HG03095 (cell line): ENCODE data around the gene TCP1.
"Not testable (repeated sequence)": the region's sequence is repeated elsewhere in the genome, so short reads cannot be mapped to it uniquely, and the experiment has no call there.

ENCODE experiments used
- ATAC-seq: cut with Tn5 transposase; IDR thresholded peaks from one replicate; pipeline ENCODE4 v1.9.1; 2021; ENCODE audit warnings: moderate library complexity; ENCODE audit not compliant: unreplicated experiment

TCP1 gene

DNA sequence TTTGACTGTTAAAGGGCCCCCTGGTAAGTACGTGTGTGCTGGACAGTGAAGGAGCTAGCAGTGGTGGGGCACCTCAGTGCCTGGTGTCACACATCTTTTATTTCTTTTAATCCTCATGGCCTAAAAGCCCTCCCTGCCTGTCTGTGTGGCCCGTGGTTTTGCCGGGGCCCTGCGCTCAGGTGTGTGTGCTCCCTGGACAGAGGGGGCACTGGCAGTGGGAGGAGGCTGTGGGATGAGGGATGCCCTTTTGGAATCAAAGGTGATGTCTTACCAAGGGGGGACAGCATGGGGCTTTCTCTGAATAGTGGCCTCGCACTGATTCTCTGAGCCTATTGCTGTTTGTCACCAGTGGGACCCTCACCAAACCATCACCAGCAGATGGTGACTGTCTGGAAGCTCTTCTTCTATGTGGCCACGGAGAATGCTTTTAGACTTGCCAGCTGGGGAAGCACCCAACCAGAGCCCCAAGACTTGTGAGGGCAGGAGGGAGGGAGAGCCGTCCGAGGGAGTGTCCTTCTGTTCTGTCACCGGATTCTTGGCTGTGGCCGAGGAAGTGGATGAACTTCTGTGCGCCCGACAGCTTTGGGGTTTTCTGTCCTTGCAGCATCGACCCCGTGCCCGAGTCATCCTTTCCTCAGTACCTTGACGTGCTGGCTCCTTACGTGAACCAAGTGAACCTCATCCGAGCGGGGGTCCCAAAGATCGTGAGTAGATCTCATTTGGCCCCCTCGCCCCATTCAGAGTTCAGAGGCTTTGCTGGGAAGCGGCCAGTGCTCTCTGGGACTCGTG lies 28.7 kb upstream of the TCP1 start:
- ATAC-seq, result no peak

GRCh38 chr6:159816775-159817174 lies 27.4 kb upstream of the TCP1 start:
- ATAC-seq, result not testable (repeated sequence)

DNA sequence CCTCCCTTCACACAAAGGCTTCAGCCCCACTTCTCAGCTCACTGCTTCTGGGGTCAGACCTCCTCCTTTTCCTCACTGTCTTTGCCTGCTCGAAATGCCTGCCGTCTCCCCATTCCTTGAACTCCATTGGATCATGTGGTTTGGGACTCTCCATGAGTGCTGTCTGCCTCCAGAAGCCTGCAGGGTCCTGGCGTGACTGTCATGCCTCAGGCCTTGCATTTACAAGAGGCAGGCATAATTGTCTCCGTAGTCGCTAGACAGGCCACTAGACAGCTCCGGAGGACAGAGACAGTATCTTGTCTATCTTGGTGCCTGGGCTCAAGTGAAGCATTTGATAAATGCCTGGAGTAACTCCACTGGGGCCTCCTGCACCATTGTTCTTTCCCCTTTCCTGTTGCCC lies 26.0 kb upstream of the TCP1 start:
- ATAC-seq, result no peak

DNA sequence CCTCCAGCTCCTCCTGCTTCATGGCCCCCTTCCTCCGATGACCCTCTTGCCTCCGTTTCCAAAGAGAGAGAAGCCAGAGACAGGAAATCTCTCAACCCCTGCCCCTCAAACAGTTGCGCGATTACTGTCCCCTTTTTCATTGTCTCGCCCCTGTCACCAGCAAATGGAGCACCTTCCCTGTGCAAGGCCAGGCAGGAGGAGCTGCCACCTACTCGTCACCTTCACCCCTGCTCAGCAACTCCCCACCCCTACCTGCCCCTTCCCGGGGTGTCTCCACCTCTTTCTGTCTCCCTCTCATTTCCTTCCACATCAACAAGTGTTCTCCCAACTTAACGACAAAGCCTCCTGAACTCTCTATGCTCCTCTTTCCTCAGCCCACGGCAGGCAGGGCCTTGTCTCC lies 24.4 kb upstream of the TCP1 start:
- ATAC-seq, result no peak

- no peak for ATAC-seq
These were observed 19.7 kb upstream of the TCP1 start for GRCh38 chr6:159809149-159809548.

DNA sequence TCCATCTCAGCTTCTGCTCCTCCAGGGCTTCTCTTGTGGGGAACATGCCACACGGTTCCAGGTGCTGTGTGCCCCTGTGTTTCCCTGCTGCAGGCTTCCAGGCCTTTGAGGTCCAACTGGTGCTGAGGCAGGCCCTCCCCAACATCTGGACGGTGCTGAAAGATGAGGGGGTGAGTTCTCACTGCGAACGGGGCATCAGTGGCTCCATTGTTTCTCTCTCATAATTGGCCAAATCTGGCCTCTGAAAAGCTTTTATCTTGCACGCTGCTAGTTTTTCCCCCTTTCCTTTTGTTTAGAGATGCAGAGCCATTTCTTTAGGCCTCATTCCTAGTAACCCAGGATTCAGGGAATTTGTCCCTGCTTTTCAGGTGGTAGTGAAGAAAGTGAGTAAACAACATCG lies 19.2 kb upstream of the TCP1 start:
- ATAC-seq, result no peak

- ATAC-seq, result no peak
These were observed 17.9 kb upstream of the TCP1 start for GRCh38 chr6:159807150-159807858.

DNA sequence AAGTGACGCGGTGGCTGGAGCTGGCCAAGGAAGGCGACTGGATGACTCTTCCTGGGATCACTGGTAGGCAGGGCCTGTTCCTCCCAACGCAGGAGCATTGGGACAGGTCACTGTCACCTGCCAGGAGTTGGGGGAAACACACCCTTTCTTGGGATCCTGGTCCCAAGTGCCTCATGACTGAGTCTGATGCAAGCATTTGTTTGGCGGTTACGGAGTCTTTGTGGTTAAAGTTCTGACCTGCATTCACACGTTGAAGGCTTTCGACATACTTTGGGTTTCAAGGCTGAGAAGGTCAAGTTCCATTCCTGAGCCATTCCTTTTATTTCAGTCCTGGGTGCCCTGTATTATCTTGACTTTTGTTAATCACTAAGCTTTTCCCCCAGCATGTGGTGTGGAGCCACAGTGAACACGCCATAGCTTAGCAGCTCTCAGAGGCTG lies 16.6 kb upstream of the TCP1 start:
- ATAC-seq, result no peak

DNA sequence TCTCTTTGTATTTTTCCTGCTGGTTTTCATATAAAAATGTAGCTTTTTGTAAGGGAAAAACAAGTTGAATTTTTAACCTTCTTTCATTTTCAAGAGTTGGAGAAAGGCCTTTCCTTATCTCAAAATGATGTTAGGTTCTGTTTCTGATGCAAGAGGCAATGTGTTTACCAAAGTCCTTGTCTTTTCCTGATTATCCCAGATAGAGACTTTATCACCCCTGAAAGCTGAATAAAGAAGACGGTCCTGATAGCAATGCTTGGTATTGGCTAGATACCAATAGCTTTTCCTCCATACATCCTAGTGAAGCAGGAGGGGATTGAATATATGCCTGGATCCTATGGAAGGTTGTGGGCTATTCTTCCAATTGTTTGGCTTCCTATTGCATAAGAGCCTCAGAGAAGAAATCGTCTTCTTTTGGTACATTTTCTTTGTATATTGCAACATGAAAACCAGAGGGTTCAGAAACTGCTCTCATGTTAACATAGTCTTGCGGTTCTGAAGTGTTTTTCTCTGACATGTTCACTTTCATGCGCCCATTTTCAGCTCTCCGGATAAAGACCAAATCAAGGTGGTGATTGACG lies 16.1 kb upstream of the TCP1 start:
- no peak for ATAC-seq

DNA sequence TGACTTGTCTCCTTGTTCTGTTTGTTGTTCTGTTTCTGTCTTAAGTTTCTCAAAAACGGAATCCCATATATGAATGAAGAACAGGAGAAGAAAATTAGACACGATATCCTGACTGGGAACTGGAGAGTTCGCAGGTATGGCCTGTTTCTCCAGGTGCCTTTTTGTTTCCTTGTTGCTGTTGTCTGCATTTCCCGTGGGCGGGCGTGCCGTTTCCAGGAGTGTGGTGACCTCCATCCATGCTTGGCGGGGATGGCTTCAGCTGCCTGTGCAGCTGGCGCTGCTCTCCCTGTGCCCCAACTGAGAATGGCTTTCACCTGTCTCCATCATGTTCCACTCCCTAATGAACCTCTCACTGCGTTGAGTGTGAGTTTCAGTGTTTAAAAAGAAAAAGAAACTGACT lies 15.1 kb upstream of the TCP1 start:
- ATAC-seq, result no peak

DNA sequence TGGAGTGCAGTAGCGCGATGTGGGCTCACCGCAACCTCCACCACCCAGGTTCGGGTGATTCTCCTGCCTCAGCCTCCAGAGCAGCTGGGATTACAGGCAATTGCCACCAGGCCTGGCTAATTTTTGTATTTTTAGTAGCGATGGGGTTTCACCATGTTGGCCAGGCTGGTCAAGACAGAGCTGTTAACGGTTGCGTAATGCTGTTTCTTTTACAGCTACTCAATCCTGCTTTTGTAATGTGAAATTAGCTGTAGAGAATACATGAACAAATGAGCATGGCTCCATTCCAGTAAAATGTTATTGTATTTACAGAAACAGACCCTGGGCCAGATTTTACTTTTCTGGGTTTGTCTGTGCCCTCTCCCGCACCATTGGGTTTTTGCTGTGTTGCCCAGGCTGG lies 12.5 kb upstream of the TCP1 start:
- no peak for ATAC-seq

DNA sequence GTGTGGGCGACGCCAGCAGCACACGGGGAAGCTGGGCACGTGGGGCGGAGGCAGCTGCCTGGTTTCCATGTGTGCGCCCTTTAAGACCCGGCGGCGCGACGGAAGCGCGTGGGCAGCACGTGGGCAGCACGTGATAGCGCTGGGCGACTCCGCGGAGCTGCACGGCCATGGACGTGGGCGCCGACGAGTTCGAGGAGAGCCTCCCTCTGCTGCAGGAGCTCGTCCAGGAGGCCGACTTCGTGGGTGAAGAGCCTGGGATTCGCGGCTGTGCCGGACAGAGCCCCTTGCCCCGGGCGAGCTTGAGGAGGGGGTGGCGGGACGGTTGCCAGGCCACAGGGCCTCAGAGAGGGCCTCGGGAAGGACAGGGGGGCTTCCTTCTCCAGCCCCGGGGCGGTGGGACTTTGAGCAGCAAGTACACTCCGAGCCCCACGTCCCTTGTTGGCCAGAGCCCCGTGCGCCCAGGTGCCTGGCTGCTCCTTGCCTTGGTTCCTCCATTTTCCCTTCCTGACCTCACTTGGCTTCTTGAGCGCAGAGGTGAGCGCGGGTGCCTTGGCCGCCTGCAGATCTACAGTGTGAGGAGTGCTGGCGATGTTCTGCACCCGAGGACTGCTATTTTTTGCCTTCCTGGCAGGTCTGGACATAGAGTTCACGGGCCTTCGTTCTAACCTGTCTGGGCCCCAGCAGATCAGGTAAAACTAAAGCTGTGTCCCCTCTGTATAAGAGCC lies 10.9 kb upstream of the TCP1 start, which contains the start of gene PNLDC1:
Gene PNLDC1 (plus strand): TSS at position 136 of the 725 bp plus-strand sequence. CDS start 32 bp downstream, at position 168.
- no peak for ATAC-seq

- no peak for ATAC-seq
These were observed 8.2 kb upstream of the TCP1 start for GRCh38 chr6:159797554-159797953.

DNA sequence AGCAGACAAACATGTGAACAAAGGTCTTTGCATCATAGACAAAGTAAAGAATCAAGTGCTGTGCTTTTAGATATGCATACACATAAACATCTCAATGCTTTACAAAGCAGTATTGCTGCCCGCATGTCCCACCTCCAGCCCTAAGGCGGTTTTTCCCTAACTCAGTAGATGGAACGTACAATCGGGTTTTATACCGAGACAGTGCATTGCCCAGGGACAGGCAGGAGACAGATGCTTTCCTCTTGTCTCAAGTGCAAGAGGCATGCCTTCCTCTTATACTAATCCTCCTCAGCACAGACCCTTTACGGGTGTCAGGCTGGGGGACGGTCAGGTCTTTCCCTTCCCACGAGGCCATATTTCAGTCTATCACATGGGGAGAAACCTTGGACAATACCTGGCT lies 5.6 kb upstream of the TCP1 start:
- not testable (repeated sequence) for ATAC-seq

DNA sequence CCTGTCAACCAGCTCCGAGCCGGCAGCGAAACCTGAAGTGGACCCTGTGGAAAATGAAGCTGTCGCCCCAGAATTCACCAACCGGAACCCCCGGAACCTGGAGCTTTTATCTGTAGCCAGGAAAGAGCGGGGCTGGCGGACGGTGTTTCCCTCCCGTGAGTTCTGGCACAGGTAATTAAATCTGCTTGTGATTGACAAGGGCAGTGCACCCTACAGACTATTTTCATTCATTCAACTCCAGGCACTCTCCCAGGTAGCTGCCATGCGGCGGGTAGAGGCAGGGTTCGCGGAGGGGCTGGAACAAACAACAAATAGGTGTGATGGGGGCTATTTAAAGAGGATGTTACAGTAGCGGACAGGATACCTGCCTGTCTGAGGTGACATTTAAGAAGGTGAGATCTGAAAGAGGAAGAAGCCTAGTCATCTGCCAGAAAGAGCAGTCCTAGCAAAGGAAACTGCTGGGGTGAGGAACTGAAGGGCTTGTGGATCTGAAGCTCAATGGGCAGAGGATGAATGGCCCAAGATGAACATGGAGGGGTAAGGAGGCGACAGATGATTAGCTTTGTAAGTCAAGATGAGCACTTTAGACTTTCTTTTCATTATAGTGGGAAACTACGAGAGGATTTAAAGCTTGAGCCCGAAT lies 1.7 kb upstream of the TCP1 start:
- no peak for ATAC-seq

DNA sequence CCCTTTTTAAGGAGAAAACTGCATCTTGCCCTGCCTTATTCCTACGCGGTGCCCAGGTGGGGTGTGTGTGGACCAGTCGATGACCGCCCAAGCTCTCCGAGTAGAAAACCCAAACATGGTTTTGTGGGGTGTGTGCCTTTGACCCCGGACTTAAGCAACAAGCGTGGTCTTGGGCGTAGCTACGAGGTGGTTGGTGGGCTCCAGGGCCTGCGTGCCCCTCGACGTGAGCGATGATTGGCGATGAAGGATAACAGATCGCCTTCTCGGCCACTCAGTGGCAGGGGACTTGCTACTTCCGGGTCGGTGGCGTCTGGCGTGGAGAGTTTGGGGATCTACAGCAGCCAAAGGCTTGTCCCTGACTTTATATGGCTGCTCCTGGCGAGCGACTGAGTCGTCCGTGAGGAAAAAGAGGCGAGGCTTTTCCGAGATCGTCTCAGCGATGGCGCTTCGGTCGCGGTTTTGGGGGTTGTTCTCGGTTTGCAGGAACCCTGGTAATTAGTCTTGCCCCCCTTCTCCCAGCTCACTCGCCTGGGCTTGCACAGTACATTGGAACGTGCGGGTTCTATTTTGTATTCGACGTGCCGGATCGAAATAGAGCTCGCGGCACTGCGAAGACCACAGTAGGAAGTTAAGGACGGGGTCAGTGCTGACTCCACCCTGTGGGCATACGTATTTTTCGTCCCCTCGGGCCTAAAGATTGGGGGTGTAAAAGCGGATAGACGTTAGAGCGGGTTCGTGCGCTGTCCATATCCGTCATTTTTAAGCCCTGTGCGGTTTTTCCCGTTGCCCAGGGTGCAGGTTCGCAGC lies 950 bp upstream of the TCP1 start, which contains the start of gene MRPL18:
Gene MRPL18 (plus strand): TSS at position 319 of the 807 bp plus-strand sequence. CDS start 121 bp downstream, at position 440.
- ATAC-seq, result peak; percentile 83

GRCh38 chr6:159788753-159789376 lies 537 bp downstream of the TCP1 start:
- no peak for ATAC-seq

- ATAC-seq, result no peak
These were observed 1.1 kb downstream of the TCP1 start for GRCh38 chr6:159788276-159788675.

- ATAC-seq, result no peak
These were observed 10.8 kb downstream of the TCP1 start for GRCh38 chr6:159778542-159779103.
